H1 (cell line): ENCODE results near the gene NIPAL4. TPM values are rescaled to one million over a fixed set of nuclear protein-coding genes. Genes with fewer than 3 reads are reported as not detected.

Source experiments
- CTCF ChIA-PET: fragments of 300-600 bp; sonication (Branson Sonifier 250); formaldehyde crosslinking; loops from one replicate; lab custom pipeline; 2021; ENCODE audit not compliant: partially characterized antibody; lab: Charles Lee
- POLR2A ChIA-PET: fragments of 300-600 bp; sonication (Branson Sonifier 250); formaldehyde crosslinking; loops from one replicate; lab custom pipeline; 2021; ENCODE audit warnings: inconsistent platforms; ENCODE audit not compliant: partially characterized antibody; lab: Charles Lee
- DNase-seq, 2 experiments: peaks; one replicate each; pipeline versions ENCODE4 v3.0.0 to v3.0.0-alpha.2; 2010 to 2022; ENCODE audit warnings: low spot score in 2 of 2, low read depth in 1 of 2, mixed read lengths in 1 of 2
- FAIRE-seq: peaks from 2 replicates; lab custom pipeline; 2011; peaks lifted over from hg19 to GRCh38; lab: Jason Lieb, UNC
- H2AFZ ChIP-seq: 2 replicates; pipeline ENCODE4 v1.8.1; 2012; ENCODE audit warnings: low read length, inconsistent platforms
- H2AK5ac ChIP-seq: 2 replicates; pipeline ENCODE4 v1.6.1; 2013; ENCODE audit warnings: low read depth, low read length
- H2BK120ac ChIP-seq: replicated peaks from 2 replicates; pipeline ENCODE3; 2013; ENCODE audit warnings: low read depth, low read length, inconsistent platforms
- H2BK12ac ChIP-seq: 2 replicates; pipeline ENCODE4 v1.6.1; 2013; ENCODE audit warnings: low read depth, low read length
- H2BK15ac ChIP-seq: 2 replicates; pipeline ENCODE4 v1.6.1; 2013; ENCODE audit warnings: low read length
- H2BK20ac ChIP-seq: 2 replicates; pipeline ENCODE4 v1.6.1; 2013; ENCODE audit warnings: low read length
- H2BK5ac ChIP-seq: 2 replicates; pipeline ENCODE4 v1.6.1; 2013; ENCODE audit warnings: low read depth, low read length
- H3K14ac ChIP-seq: 2 replicates; pipeline ENCODE4 v1.6.1; 2013; ENCODE audit warnings: inconsistent platforms; ENCODE audit not compliant: insufficient read length
- H3K18ac ChIP-seq: 2 replicates; pipeline ENCODE4 v1.6.1; 2013; ENCODE audit warnings: low read length; ENCODE audit errors: extremely low read depth
- H3K23ac ChIP-seq: 2 replicates; pipeline ENCODE4 v1.6.1; 2013; ENCODE audit warnings: inconsistent platforms; ENCODE audit not compliant: insufficient read length
- H3K23me2 ChIP-seq: 2 replicates; pipeline ENCODE4 v1.6.1; 2013; ENCODE audit warnings: low read depth, low read length
- H3K27ac ChIP-seq: 2 replicates; pipeline ENCODE4 v1.6.1; 2011; ENCODE audit warnings: low read depth, low read length, inconsistent platforms
- H3K27me3 ChIP-seq, 4 experiments: replicated peaks in 1 of 4; 1 replicate in 1 of 4; 2 replicates in 3 of 4; pipeline versions ENCODE4 v1.6.1 to v1.8.1; 2011 to 2013; ENCODE audit warnings: low read length in 3 of 4, mild to moderate bottlenecking in 3 of 4, inconsistent platforms in 2 of 4, mixed read lengths in 2 of 4, moderate library complexity in 1 of 4; ENCODE audit not compliant: control insufficient read depth in 3 of 4, insufficient read depth in 3 of 4; ENCODE audit errors: extremely low read depth in 1 of 4
- H3K36me3 ChIP-seq, 4 experiments: 2 replicates each; pipeline versions ENCODE4 v1.6.1 to v1.8.1; 2011 to 2013; ENCODE audit warnings: mild to moderate bottlenecking in 4 of 4, low read length in 3 of 4, moderate library complexity in 2 of 4, control low read depth in 1 of 4, inconsistent platforms in 1 of 4; ENCODE audit not compliant: insufficient read depth in 4 of 4, control insufficient read depth in 2 of 4
- H3K4ac ChIP-seq: replicated peaks from 2 replicates; pipeline ENCODE3; 2013; ENCODE audit warnings: low read length, low read depth, mixed read lengths, inconsistent platforms; ENCODE audit not compliant: insufficient read length
- H3K4me1 ChIP-seq, 4 experiments: replicated peaks in 1 of 4; 1 replicate in 1 of 4; 2 replicates in 3 of 4; pipeline versions ENCODE4 v1.6.1 to v1.8.1; 2011 to 2013; ENCODE audit warnings: low read length in 3 of 4, inconsistent platforms in 2 of 4, mixed read lengths in 1 of 4; ENCODE audit not compliant: insufficient read depth in 4 of 4, control insufficient read depth in 3 of 4
- H3K4me2 ChIP-seq, 2 experiments: 2 replicates each; pipeline versions ENCODE4 v1.6.1 to v1.8.1; 2011 to 2013; ENCODE audit warnings: low read depth in 2 of 2, low read length in 2 of 2, control low read depth in 1 of 2, inconsistent platforms in 1 of 2, mild to moderate bottlenecking in 1 of 2; ENCODE audit not compliant: insufficient read depth in 1 of 2
- H3K4me3 ChIP-seq, 4 experiments: fragments of 200-600, 300-600 bp in 1 of 4; sonication (generic), shearing (Covaris generic), sonication (Bioruptor Twin) in 1 of 4; 2 replicates each; pipeline versions ENCODE4 v1.5.1 to v1.8.1; 2011 to 2016; ENCODE audit warnings: low read length in 4 of 4, low read depth in 3 of 4, control low read depth in 2 of 4, inconsistent platforms in 2 of 4, mild to moderate bottlenecking in 2 of 4, mixed read lengths in 1 of 4, moderate library complexity in 1 of 4; ENCODE audit not compliant: insufficient read depth in 2 of 4; ENCODE audit errors: extremely low read depth in 1 of 4
- H3K56ac ChIP-seq: replicated peaks from 2 replicates; pipeline ENCODE3; 2013; ENCODE audit warnings: low read depth, mild to moderate bottlenecking, mixed read lengths, low read length, inconsistent platforms; ENCODE audit not compliant: insufficient read length
- H3K79me1 ChIP-seq: 2 replicates; pipeline ENCODE4 v1.6.1; 2013; ENCODE audit warnings: low read depth, low read length, control low read depth
- H3K79me2 ChIP-seq, 2 experiments: 2 replicates each; pipeline versions ENCODE4 v1.6.1 to v1.8.1; 2012 to 2013; ENCODE audit warnings: low read length in 2 of 2, mild to moderate bottlenecking in 2 of 2, inconsistent platforms in 1 of 2; ENCODE audit not compliant: insufficient read depth in 2 of 2, control insufficient read depth in 1 of 2
- H3K9ac ChIP-seq, 4 experiments: replicated peaks in 1 of 4; 1 replicate in 1 of 4; 2 replicates in 3 of 4; pipeline versions ENCODE4 v1.6.1 to v1.8.1; 2011 to 2013; ENCODE audit warnings: low read depth in 3 of 4, low read length in 3 of 4, control low read depth in 2 of 4, mild to moderate bottlenecking in 2 of 4, moderate library complexity in 2 of 4, inconsistent platforms in 1 of 4; ENCODE audit errors: extremely low read depth in 1 of 4
- H3K9me3 ChIP-seq, 2 experiments: 2 replicates each; pipeline versions ENCODE4 v1.6.1 to v1.8.1; 2012 to 2013; ENCODE audit warnings: mild to moderate bottlenecking in 2 of 2, moderate library complexity in 2 of 2, control low read depth in 1 of 2, inconsistent platforms in 1 of 2, low read depth in 1 of 2, low read length in 1 of 2, mixed read lengths in 1 of 2; ENCODE audit not compliant: insufficient read depth in 2 of 2
- H4K20me1 ChIP-seq, 2 experiments: replicated peaks in 1 of 2; 2 replicates each; pipeline versions ENCODE3 to v1.8.1; 2011 to 2013; ENCODE audit warnings: inconsistent platforms in 2 of 2, low read length in 2 of 2, mild to moderate bottlenecking in 1 of 2; ENCODE audit not compliant: insufficient read depth in 2 of 2, control insufficient read depth in 1 of 2
- H4K5ac ChIP-seq: 2 replicates; pipeline ENCODE4 v1.6.1; 2013; ENCODE audit warnings: low read length, low read depth, mixed read lengths, inconsistent platforms; ENCODE audit not compliant: insufficient read length
- H4K8ac ChIP-seq: 2 replicates; pipeline ENCODE4 v1.8.0; 2013; ENCODE audit warnings: mild to moderate bottlenecking, moderate library complexity, low read length, inconsistent platforms; ENCODE audit not compliant: insufficient read depth; ENCODE audit errors: extremely low read depth
- H4K91ac ChIP-seq: replicated peaks from 2 replicates; pipeline ENCODE3; 2013; ENCODE audit warnings: low read length, mixed read lengths, inconsistent platforms; ENCODE audit not compliant: insufficient read length
- CHD2 ChIP-seq: IDR thresholded peaks from 2 replicates; pipeline ENCODE4 v1.6.1; 2012; ENCODE audit warnings: low read length, improper control_type of control experiment
- KDM5A ChIP-seq: fragments of 200-600 bp; IDR thresholded peaks from 2 replicates; pipeline ENCODE4 v1.7.1; 2012; ENCODE audit warnings: mild to moderate bottlenecking, low read length, inconsistent platforms, mixed read lengths
- RAD21 ChIP-seq, 2 experiments: IDR thresholded peaks in 1 of 2; conservative IDR thresholded peaks in 1 of 2; 2 replicates each; pipeline ENCODE4 v1.6.1; 2011; ENCODE audit warnings: low read depth in 2 of 2, low read length in 2 of 2, improper control_type of control experiment in 1 of 2, inconsistent platforms in 1 of 2, mild to moderate bottlenecking in 1 of 2, moderate library complexity in 1 of 2
- SP2 ChIP-seq: IDR thresholded peaks from 2 replicates; pipeline ENCODE4 v1.6.1; 2012; ENCODE audit warnings: mild to moderate bottlenecking, low read length, inconsistent platforms
- TBP ChIP-seq: IDR thresholded peaks from 2 replicates; pipeline ENCODE4 v1.6.1; 2011; ENCODE audit warnings: low read depth, low read length, improper control_type of control experiment
- YY1 ChIP-seq: IDR thresholded peaks from 2 replicates; pipeline ENCODE4 v1.6.1; 2011; ENCODE audit warnings: low read depth, mild to moderate bottlenecking, low read length
- WGBS, 2 experiments: shearing (Covaris generic) in 1 of 2; methylation state at CpG; one replicate each; pipeline versions ENCODE4 v1.1.6 to v1.1.7; 2013 to 2015; ENCODE audit warnings: low lambda C conversion rate in 2 of 2, mixed read lengths in 2 of 2, inconsistent platforms in 1 of 2, low coverage in 1 of 2, missing lambda C conversion rate in 1 of 2; ENCODE audit not compliant: insufficient replicate concordance in 2 of 2, insufficient coverage in 1 of 2, insufficient read length in 1 of 2; ENCODE audit errors: extremely low coverage in 1 of 2, missing lambda C conversion rate in 1 of 2; 5-methylcytosine and 5-hydroxymethylcytosine counted together
- polyA plus RNA-seq, 7 experiments: library from polyadenylated mRNA; depleted of rRNA in 3 of 7; stranded (reverse) in 5 of 7; unstranded in 2 of 7; fragments of >200 nt in 5 of 7; fragments of 200-250 nt in 2 of 7; gene quantifications; 1 replicate in 5 of 7; 2 replicates in 1 of 7; 4 replicates in 1 of 7; pipeline versions ENCODE4 v1.2.1 to v1.2.3, GENCODE V29; 2011 to 2013; ENCODE audit warnings: missing spikeins in 2 of 7, mixed read lengths in 2 of 7
- total RNA-seq: library from RNA; stranded (reverse); fragmentation: NEBNext Ultra II Directional; extraction: Animal tissue kit (Norgen Biotek cat#: 25700); gene quantifications from 2 replicates; pipeline ENCODE4 v1.2.1, GENCODE V29; 2021

The NIPAL4 gene
- total and polyA plus RNA-seq, 2 of the 8 experiments (the other 6 are each of a cell fraction or from before 2014, with no cell fraction given) = 0.09 to 0.20 TPM

GRCh38 chr5:157496864-157497263 lies 36.9 kb downstream of the NIPAL4 start:
- no peak overlapping the region for H3K4me3 ChIP-seq
- H3K36me3 ChIP-seq = no peaks in the 10 kb centered on the region; a peak in 1 of 8 replicates
- peaks cover 3% of the 10 kb centered on the region; the same call in 1 of the 2 replicates for H3K23me2 ChIP-seq
- POLR2A ChIA-PET = interaction anchor here (0.9 to 1.7 kb wide), 2 partner anchors 10 to 33 kb away, joined by 3 read pairs; no protein-coding TSS in a partner anchor
- H3K9me3 ChIP-seq = no peaks in the 10 kb centered on the region
- H3K9ac ChIP-seq = no peak overlapping the region; a peak in 1 of 7 replicates
- no peak overlapping the region for H2AFZ ChIP-seq
- H3K56ac ChIP-seq = no peak overlapping the region
- H2BK5ac ChIP-seq = no peak overlapping the region
- H3K4me1 ChIP-seq = no peaks in the 10 kb centered on the region
- no peak overlapping the region for H3K27ac ChIP-seq
- no peak overlapping the region for H3K4ac ChIP-seq
- H3K27me3 ChIP-seq = no peaks in the 10 kb centered on the region
- no peak overlapping the region for H2BK15ac ChIP-seq
- H3K14ac ChIP-seq = no peak overlapping the region
- FAIRE-seq (no peak), DNase-seq (no peak)
- H2BK120ac ChIP-seq = no peak overlapping the region
- TF ChIP-seq TBP (no peak), RAD21 (IDR thresholded peaks at IDR 0.05 in 1 of 2, conservative IDR thresholded peaks at IDR 0.05 in 1 of 2; ENCODE audit: low read depth in 2 of 2, low read length in 2 of 2) (no peak), SP2 (no peak), YY1 (no peak), CHD2 (no peak), KDM5A (no peak)
- H3K4me2 ChIP-seq = no peak overlapping the region
- no peak overlapping the region for H2BK12ac ChIP-seq
- no peaks in the 10 kb centered on the region for H3K79me1 ChIP-seq
- no peak overlapping the region; the same call in 1 of the 2 replicates for H4K8ac ChIP-seq
- CTCF ChIA-PET = interaction anchor here (1.0 to 1.6 kb wide), 3 partner anchors 25 to 222 kb away, joined by 3 to 4 read pairs (median 4); no protein-coding TSS in a partner anchor
- no peak overlapping the region for H4K91ac ChIP-seq
- H3K18ac ChIP-seq = no peak overlapping the region
- H4K5ac ChIP-seq = no peak overlapping the region
- no peak overlapping the region for H3K23ac ChIP-seq
- no peak overlapping the region for H2AK5ac ChIP-seq
- H4K20me1 ChIP-seq = no peaks in the 10 kb centered on the region
- H3K79me2 ChIP-seq = no peaks in the 10 kb centered on the region
- H2BK20ac ChIP-seq = no peak overlapping the region
- WGBS, 2 experiments = 96% methylated on average over 8 of the region's 8 CpGs; no CpG with 5 or more reads in 1 of the 2 experiments
